ENCODE results near the gene COL18A1.

The COL18A1 gene

GRCh38 chr21:45383615-45384201 is 21.3 kb upstream of the COL18A1 start:
- DNase-seq: no peak

- peak; percentile 12 for DNase-seq
These were observed 20.1 kb upstream of the COL18A1 start for GRCh38 chr21:45384656-45385548.

GRCh38 chr21:45385549-45386050 is 19.4 kb upstream of the COL18A1 start:
- DNase-seq: no peak

GRCh38 chr21:45386336-45386727 is 18.6 kb upstream of the COL18A1 start:
- peak; percentile 12 for DNase-seq

GRCh38 chr21:45386728-45387371 is 18.1 kb upstream of the COL18A1 start:
- no peak for DNase-seq

GRCh38 chr21:45387506-45387905 is 17.5 kb upstream of the COL18A1 start:
- peak; percentile 8 for DNase-seq

GRCh38 chr21:45388011-45388521 is 16.9 kb upstream of the COL18A1 start:
- peak; percentile 7 for DNase-seq

GRCh38 chr21:45388611-45389296 is 16.2 kb upstream of the COL18A1 start:
- peak; percentile 7 for DNase-seq

GRCh38 chr21:45390121-45390751 is 14.7 kb upstream of the COL18A1 start:
- DNase-seq: peak; percentile 15

- peak; percentile 13 for DNase-seq
These were observed 13.9 kb upstream of the COL18A1 start for GRCh38 chr21:45390831-45391742.

GRCh38 chr21:45391743-45392572 is 13.0 kb upstream of the COL18A1 start:
- DNase-seq: no peak

GRCh38 chr21:45392573-45392971 is 12.4 kb upstream of the COL18A1 start:
- no peak for DNase-seq

GRCh38 chr21:45393021-45393420 is 11.9 kb upstream of the COL18A1 start:
- no peak for DNase-seq

- DNase-seq: peak; percentile 7
These were observed 10.9 kb upstream of the COL18A1 start for GRCh38 chr21:45393833-45394638.

- no peak for DNase-seq
These were observed 8.4 kb upstream of the COL18A1 start for GRCh38 chr21:45396620-45396995.

- DNase-seq: no peak
These were observed 7.6 kb upstream of the COL18A1 start for GRCh38 chr21:45397381-45397780.

GRCh38 chr21:45401054-45401518 is 3.9 kb upstream of the COL18A1 start:
- no peak for DNase-seq

- DNase-seq: no peak
These were observed 2.8 kb upstream of the COL18A1 start for GRCh38 chr21:45401916-45402900.

Measured in CD4-positive, alpha-beta T cell treated with Interleukin-15 for 1 hour (primary cell).